HG02571 (cell line): ENCODE results near the gene GPR31.

Source experiments
- ATAC-seq: cut with Tn5 transposase; IDR thresholded peaks from one replicate; pipeline ENCODE4 v1.9.1; 2021; ENCODE audit warnings: mild to moderate bottlenecking, moderate library complexity; ENCODE audit not compliant: unreplicated experiment

GPR31 gene

GRCh38 chr6:167140589-167141474 lies 16.9 kb downstream of the GPR31 start:
- no peak for ATAC-seq

GRCh38 chr6:167139761-167140160 lies 18.0 kb downstream of the GPR31 start:
- no peak for ATAC-seq

GRCh38 chr6:167137881-167138280 lies 19.9 kb downstream of the GPR31 start:
- ATAC-seq = no peak

- ATAC-seq = no peak
These were observed 20.7 kb downstream of the GPR31 start for GRCh38 chr6:167137081-167137480.

- no peak for ATAC-seq
These were observed 21.4 kb downstream of the GPR31 start for GRCh38 chr6:167136376-167136775.

- no peak for ATAC-seq
These were observed 23.1 kb downstream of the GPR31 start for GRCh38 chr6:167134448-167135328.

GRCh38 chr6:167130712-167131684 lies 26.8 kb downstream of the GPR31 start:
- no peak for ATAC-seq

- peak; percentile 66 for ATAC-seq
These were observed 27.6 kb downstream of the GPR31 start for GRCh38 chr6:167130008-167130677.

GRCh38 chr6:167129562-167129961 lies 28.2 kb downstream of the GPR31 start:
- no peak for ATAC-seq

GRCh38 chr6:167129159-167129558 lies 28.6 kb downstream of the GPR31 start:
- no peak for ATAC-seq

- no peak for ATAC-seq
These were observed 29.8 kb downstream of the GPR31 start for GRCh38 chr6:167127785-167128531.

- ATAC-seq = no peak
These were observed 31.9 kb downstream of the GPR31 start for GRCh38 chr6:167125855-167126349.

- no peak for ATAC-seq
These were observed 32.4 kb downstream of the GPR31 start for GRCh38 chr6:167125410-167125809.

GRCh38 chr6:167124753-167125152 lies 33.0 kb downstream of the GPR31 start:
- ATAC-seq = no peak

GRCh38 chr6:167122827-167123657 lies 34.7 kb downstream of the GPR31 start, which contains the start of gene CCR6:
TSS of gene CCR6 (plus strand) at chr6:167123096. CDS start at chr6:167136135, 13,039 bp downstream.
- ATAC-seq = no peak

- no peak for ATAC-seq
These were observed 35.5 kb downstream of the GPR31 start for GRCh38 chr6:167122041-167122826.

- ATAC-seq = no peak
These were observed 36.4 kb downstream of the GPR31 start for GRCh38 chr6:167121335-167121841.
